ENCODE measurements around the gene ARPC4. TPM values are rescaled to one million over a fixed set of nuclear protein-coding genes. Genes with fewer than 3 reads are reported as not detected.

ARPC4 gene
- total RNA-seq, 2 donors from 2014 or later = 150 to 153 TPM

DNA sequence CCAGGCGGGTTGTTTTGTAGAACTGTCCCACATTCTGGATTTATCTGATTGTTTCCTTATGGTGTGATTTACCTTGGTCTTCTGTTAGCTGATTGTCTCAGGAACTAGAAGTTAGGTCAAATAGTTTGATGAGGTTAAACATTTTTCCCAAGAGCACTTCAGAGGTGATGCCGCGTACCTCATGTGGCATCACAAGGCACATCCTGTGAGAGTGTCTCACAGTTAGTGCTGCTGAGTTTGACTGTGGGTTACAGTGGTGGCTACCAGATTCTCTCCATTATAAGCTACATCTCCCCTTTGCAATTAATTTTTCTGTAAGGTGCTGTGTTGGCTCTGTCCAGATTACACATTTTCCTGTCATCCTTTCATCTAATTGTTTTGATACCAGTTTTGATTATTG, 38.4 kb downstream of the ARPC4 start:
- TF ChIP-seq CTCF (conservative IDR thresholded peaks at IDR 0.05) = no peak
- Mint-ChIP-seq H3K36me3 (ENCODE audit: low read depth) (peaks cover 15% of the 10 kb centered on the region), H3K9me3 (no peaks in the 10 kb centered on the region), H3K27ac (no peak overlapping the region), H3K4me3 (no peak overlapping the region), H3K4me1 (no peaks in the 10 kb centered on the region), H3K27me3 (ENCODE audit: insufficient read depth) (no peaks in the 10 kb centered on the region)
- H3K9me3 ChIP-seq (ENCODE audit: control insufficient read depth, low read length) = no peaks in the 10 kb centered on the region
- no peak overlapping the region for H3K9ac ChIP-seq (ENCODE audit: extremely low read depth, low read length, poor library complexity, severe bottlenecking)
- H3K27ac ChIP-seq (ENCODE audit: low read depth, low read length) = no peak overlapping the region
- no peaks in the 10 kb centered on the region for H3K4me1 ChIP-seq (ENCODE audit: control insufficient read depth, insufficient read depth, low read length)
- H3K36me3 ChIP-seq (ENCODE audit: control insufficient read depth, insufficient read depth, low read length) = peaks cover 10% of the 10 kb centered on the region
- no peaks in the 10 kb centered on the region for H3K27me3 ChIP-seq (ENCODE audit: control insufficient read depth, insufficient read depth, low read length, poor library complexity, severe bottlenecking)
- DNase-seq = no peak
- 80 to 97% methylated on average over 1 to 3 of the region's 3 CpGs for WGBS, 2 experiments (ENCODE audit: insufficient coverage in 1 of 2, insufficient read length in 1 of 2)
- H3K4me3 ChIP-seq (ENCODE audit: low read length) = no peak overlapping the region

DNA sequence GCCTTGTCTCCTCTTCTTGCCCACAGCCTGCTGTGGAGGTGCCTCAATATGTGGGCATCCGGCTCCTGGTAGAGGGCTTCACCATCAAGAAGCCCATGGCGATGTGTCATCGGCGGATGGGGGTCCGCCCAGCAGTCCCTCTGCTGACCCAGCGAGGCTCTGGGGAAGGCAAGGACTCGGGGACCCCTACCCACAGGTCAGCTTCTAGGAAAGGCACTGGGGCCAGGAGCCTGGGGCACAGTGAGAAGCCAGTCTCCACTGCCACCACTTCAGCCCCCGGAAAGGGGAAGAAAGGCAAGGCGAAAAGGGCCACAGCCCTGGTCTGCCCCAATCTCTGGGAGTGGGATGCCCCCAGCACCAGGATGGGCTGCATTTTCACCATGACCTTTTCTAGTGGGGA, 40.2 kb downstream of the ARPC4 start:
- peaks cover 19% of the 10 kb centered on the region for H3K36me3 Mint-ChIP-seq (ENCODE audit: low read depth)
- Histone ChIP-seq H3K9ac (ENCODE audit: extremely low read depth, low read length, poor library complexity, severe bottlenecking) (no peak overlapping the region), H3K36me3 (ENCODE audit: control insufficient read depth, insufficient read depth, low read length) (peaks cover 10% of the 10 kb centered on the region), H3K27me3 (ENCODE audit: control insufficient read depth, insufficient read depth, low read length, poor library complexity, severe bottlenecking) (no peaks in the 10 kb centered on the region), H3K4me1 (ENCODE audit: control insufficient read depth, insufficient read depth, low read length) (no peaks in the 10 kb centered on the region), H3K27ac (ENCODE audit: low read depth, low read length) (no peak overlapping the region), H3K9me3 (ENCODE audit: control insufficient read depth, low read length) (no peaks in the 10 kb centered on the region), H3K4me3 (ENCODE audit: low read length) (no peak overlapping the region)
- no peak overlapping the region for H3K4me3 Mint-ChIP-seq
- 90% methylated on average over 9 of the region's 9 CpGs; no CpG with 5 or more reads in 1 of the 2 experiments for WGBS, 2 experiments (ENCODE audit: insufficient coverage in 1 of 2, insufficient read length in 1 of 2)
- H3K27me3 Mint-ChIP-seq (ENCODE audit: insufficient read depth) = no peaks in the 10 kb centered on the region
- no peak for TF ChIP-seq CTCF (conservative IDR thresholded peaks at IDR 0.05)
- H3K27ac Mint-ChIP-seq = no peak overlapping the region
- no peaks in the 10 kb centered on the region for H3K9me3 Mint-ChIP-seq
- no peak for DNase-seq
- H3K4me1 Mint-ChIP-seq = no peaks in the 10 kb centered on the region

DNA sequence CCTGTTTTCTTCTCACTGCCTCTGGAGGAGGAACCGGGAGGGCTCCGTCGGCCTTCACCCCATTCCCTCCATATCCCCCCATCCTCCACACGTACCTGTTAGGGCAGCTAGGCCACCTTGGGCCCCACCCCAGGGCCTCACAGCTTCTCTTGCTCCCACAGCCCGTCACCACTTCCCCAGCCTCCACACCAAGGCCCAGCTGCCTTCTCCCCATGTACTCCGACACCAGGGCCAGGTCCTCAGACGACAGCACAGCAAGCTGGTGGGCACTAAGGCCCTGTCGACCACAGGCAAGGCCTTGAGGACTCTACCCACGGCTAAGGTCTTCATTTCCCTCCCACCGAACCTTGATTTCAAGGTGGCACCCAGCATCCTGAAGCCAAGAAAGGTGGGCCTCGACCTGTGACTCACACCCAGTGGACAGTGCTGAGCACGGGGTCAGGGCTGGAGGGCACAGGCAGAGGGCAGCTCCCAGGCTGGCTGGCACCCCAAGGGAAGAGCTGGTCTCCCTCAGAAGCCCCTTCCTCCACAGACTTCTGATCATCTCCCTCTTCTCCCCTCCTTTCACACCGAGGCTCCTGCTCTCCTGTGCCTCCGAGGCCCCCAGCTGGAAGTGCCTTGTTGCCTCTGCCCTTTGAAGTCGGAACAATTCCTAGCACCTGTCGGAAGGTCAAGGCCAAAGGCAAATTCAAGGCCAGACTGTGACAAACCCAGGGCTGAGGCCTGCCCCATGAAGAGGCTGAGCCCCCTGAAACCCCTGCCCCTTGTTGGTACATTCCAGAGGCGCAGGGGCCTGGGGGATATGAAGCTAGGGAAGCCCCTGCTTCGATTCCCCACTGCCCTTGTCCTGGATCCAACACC, 41.9 kb downstream of the ARPC4 start:
- H3K9me3 Mint-ChIP-seq = no peaks in the 10 kb centered on the region
- peaks cover 17% of the 10 kb centered on the region for H3K36me3 ChIP-seq (ENCODE audit: control insufficient read depth, insufficient read depth, low read length)
- no peaks in the 10 kb centered on the region for H3K9me3 ChIP-seq (ENCODE audit: control insufficient read depth, low read length)
- TF ChIP-seq CTCF (conservative IDR thresholded peaks at IDR 0.05) = no peak
- no peak overlapping the region for H3K4me3 ChIP-seq (ENCODE audit: low read length)
- no peak overlapping the region for H3K9ac ChIP-seq (ENCODE audit: extremely low read depth, low read length, poor library complexity, severe bottlenecking)
- no peaks in the 10 kb centered on the region for H3K27me3 Mint-ChIP-seq (ENCODE audit: insufficient read depth)
- H3K36me3 Mint-ChIP-seq (ENCODE audit: low read depth) = peaks cover 26% of the 10 kb centered on the region
- H3K27ac Mint-ChIP-seq = no peak overlapping the region
- H3K27ac ChIP-seq (ENCODE audit: low read depth, low read length) = no peak overlapping the region
- no peak for DNase-seq
- H3K4me3 Mint-ChIP-seq = no peak overlapping the region
- H3K27me3 ChIP-seq (ENCODE audit: control insufficient read depth, insufficient read depth, low read length, poor library complexity, severe bottlenecking) = no peaks in the 10 kb centered on the region
- no peaks in the 10 kb centered on the region for H3K4me1 ChIP-seq (ENCODE audit: control insufficient read depth, insufficient read depth, low read length)
- 89 to 90% methylated on average over 8 to 18 of the region's 18 CpGs for WGBS, 2 experiments (ENCODE audit: insufficient coverage in 1 of 2, insufficient read length in 1 of 2)
- no peaks in the 10 kb centered on the region for H3K4me1 Mint-ChIP-seq
